ENCODE data around the gene APOA4. TPM values are rescaled to one million over a fixed set of nuclear protein-coding genes. Genes with fewer than 3 reads are reported as not detected.

APOA4 gene
- total and polyA plus RNA-seq, 11 donors = 0.86 TPM; not detected in 10

DNA sequence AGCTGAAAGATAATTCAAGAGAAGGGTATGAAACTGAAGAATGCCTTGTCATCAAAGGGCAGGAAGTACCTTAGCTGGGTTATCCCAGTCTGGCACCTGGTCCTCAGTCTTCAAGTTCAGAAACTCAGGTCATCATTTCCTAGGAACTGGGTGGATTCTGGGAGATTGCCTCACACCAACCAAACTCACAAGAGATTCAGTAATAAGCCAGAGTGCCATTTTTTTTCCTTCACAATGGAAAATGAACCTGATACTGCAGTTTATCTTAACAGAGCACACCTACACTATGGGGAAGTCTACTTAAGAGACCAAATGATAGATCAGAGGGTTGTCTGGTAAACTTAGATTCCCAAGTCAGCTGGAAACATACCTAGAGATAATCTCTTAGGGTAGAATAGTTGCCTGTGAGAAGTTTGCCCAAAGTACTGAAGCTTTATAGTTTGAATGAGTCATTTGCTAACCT lies 46.6 kb downstream of the APOA4 start:
- no peak overlapping the region for H3K27ac ChIP-seq
- H3K27me3 ChIP-seq = no peaks in the 10 kb centered on the region
- H3K4me1 ChIP-seq = peaks cover 5 to 18% (median 12%) of the 10 kb centered on the region in 12 donors
- ATAC-seq (no peak), DNase-seq (no peak)
- H3K4me3 ChIP-seq = no peak overlapping the region
- no peaks in the 10 kb centered on the region for H3K9me3 ChIP-seq
- TF ChIP-seq, protein P1, sequence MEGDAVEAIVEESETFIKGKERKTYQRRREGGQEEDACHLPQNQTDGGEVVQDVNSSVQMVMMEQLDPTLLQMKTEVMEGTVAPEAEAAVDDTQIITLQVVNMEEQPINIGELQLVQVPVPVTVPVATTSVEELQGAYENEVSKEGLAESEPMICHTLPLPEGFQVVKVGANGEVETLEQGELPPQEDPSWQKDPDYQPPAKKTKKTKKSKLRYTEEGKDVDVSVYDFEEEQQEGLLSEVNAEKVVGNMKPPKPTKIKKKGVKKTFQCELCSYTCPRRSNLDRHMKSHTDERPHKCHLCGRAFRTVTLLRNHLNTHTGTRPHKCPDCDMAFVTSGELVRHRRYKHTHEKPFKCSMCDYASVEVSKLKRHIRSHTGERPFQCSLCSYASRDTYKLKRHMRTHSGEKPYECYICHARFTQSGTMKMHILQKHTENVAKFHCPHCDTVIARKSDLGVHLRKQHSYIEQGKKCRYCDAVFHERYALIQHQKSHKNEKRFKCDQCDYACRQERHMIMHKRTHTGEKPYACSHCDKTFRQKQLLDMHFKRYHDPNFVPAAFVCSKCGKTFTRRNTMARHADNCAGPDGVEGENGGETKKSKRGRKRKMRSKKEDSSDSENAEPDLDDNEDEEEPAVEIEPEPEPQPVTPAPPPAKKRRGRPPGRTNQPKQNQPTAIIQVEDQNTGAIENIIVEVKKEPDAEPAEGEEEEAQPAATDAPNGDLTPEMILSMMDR (IDR thresholded peaks at IDR 0.05) = no peak
- no peak for TF ChIP-seq POLR2A (IDR thresholded peaks at IDR 0.05)
- H3K36me3 ChIP-seq = peaks cover 0 to 59% (median 44%) of the 10 kb centered on the region in 9 donors
- intact Hi-C loops (cut with DNase I) = no loop called here

DNA sequence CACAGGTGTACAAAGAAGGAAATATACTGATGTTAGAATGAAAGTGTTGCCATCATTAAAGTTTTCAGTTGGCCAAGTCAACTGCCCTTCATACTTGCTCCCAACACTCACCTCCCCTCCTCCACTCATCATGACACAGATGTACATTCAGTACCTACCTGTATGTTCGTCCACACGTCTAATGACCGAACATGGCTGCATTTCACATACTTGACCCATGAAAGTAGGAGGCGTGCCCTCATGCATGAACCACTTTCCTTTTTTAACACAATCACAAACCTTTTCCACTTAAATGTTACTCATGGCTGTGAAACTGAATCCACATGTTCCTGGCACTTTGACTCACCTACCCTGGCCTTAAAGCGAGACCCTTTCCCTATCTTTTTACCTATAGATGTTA lies 47.1 kb downstream of the APOA4 start:
- H3K27me3 ChIP-seq = no peaks in the 10 kb centered on the region
- ATAC-seq (no peak), DNase-seq (no peak)
- intact Hi-C loops (cut with DNase I) = no loop called here
- no peak for TF ChIP-seq POLR2A (IDR thresholded peaks at IDR 0.05)
- TF ChIP-seq, protein P1 (IDR thresholded peaks at IDR 0.05) = no peak
- H3K36me3 ChIP-seq = peaks cover 0 to 53% (median 39%) of the 10 kb centered on the region in 9 donors
- H3K27ac ChIP-seq = no peak overlapping the region
- no peak overlapping the region for H3K4me3 ChIP-seq
- H3K4me1 ChIP-seq = peaks cover 8 to 24% (median 18%) of the 10 kb centered on the region in 12 donors
- H3K9me3 ChIP-seq = no peaks in the 10 kb centered on the region
- 84 to 96% (median 87%) methylated on average over 5 of the region's 5 CpGs for WGBS, 4 donors

DNA sequence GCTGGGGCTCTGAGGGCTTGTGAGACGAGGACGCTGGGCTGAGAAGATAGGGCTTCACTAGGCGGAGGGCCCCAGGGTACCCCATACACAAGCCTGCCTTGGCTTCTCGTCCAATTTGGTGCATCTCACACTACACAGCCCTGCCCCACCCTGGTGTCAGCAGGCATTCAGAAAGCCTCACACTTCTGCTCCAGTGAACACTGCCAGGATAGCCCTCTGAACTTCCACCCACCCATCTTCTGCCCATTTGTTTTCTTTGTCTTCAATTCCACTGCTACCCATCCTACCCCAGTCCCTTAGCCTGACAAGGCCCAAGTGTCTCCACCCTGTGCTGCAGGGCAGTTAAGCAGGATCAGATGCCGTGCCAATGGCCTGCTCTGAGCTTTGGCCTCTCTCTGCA lies 48.4 kb downstream of the APOA4 start:
- H3K27ac ChIP-seq = no peak overlapping the region
- no peaks in the 10 kb centered on the region for H3K27me3 ChIP-seq
- H3K4me3 ChIP-seq = no peak overlapping the region
- ATAC-seq (no peak), DNase-seq (no peak)
- H3K4me1 ChIP-seq = peaks cover 8 to 34% (median 21%) of the 10 kb centered on the region in 12 donors
- H3K36me3 ChIP-seq = peaks cover 0 to 42% (median 29%) of the 10 kb centered on the region in 9 donors
- WGBS, 4 donors = 83 to 94% (median 90%) methylated on average over 5 of the region's 5 CpGs
- intact Hi-C loops (cut with DNase I) = no loop called here
- TF ChIP-seq POLR2A (IDR thresholded peaks at IDR 0.05) = no peak
- H3K9me3 ChIP-seq = no peaks in the 10 kb centered on the region

DNA sequence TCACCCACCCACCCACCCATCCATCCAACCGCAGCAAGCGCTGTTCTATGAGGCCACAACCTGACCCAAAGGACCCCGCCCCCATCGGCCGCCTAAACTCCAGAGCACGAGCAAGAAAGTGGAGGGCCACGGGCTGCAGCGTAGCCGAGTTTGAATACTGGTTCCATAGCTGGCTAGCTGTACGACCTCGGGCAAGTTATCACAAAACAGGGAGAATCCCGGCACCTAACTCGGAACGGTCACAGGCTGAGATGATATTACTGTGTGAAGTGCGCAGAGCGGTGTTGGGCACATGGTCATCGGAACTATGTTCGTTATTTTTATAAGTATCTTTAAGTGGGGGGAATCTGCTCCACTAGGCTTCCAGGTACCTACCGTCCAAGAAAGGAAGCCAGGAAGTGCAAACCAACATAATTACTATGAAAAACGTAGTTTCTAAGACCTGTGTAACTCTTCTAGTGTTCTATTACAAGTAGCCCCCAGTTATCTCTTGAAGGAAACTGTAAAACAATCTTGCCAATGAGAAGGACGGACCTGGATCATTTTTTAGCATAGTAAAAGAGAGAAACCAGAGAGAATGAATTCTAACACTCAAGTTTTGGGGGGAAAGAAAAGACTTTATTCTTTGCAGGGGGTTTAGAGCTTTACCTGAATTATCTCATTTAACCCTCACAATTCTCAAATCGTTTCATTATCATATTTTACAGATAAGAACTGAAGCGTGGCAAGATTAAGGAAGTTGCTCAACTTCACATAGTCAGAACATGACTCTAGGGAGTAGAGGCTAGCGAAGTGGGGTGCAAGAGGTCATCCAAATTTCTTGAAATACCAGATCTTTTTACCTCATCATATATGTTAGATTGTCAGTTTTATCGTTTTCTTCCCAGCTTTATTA lies 49.7 kb downstream of the APOA4 start:
- intact Hi-C loops (cut with DNase I) = no loop called here
- Histone ChIP-seq H3K4me1 (peaks cover 8 to 40% (median 21%) of the 10 kb centered on the region in 12 donors), H3K4me3 (peak overlapping the region; percentile 64 to 99 (median 83)), H3K27ac (peak overlapping the region in 11 of 12 donors; percentile 84 to 97 (median 91)), H3K36me3 (peaks cover 0 to 42% (median 29%) of the 10 kb centered on the region in 9 donors), H3K9me3 (no peaks in the 10 kb centered on the region), H3K27me3 (no peaks in the 10 kb centered on the region)
- DNase-seq (no peak), ATAC-seq (peak; percentile 24 to 74 (median 58))
- 6 to 15% (median 8%) methylated on average over 11 to 25 of the region's 25 CpGs for WGBS, 4 donors
- TF ChIP-seq, protein P1 (IDR thresholded peaks at IDR 0.05) = no peak
- TF ChIP-seq POLR2A (IDR thresholded peaks at IDR 0.05) = no peak
